Measurements from ENCODE around the gene STATH. TPM values are rescaled to one million over a fixed set of nuclear protein-coding genes. Genes with fewer than 3 reads are reported as not detected.

Gene STATH, protein sequence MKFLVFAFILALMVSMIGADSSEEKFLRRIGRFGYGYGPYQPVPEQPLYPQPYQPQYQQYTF
- total RNA-seq = not detected
- 0 reads per million in 2 donors for total RNA-seq

DNA sequence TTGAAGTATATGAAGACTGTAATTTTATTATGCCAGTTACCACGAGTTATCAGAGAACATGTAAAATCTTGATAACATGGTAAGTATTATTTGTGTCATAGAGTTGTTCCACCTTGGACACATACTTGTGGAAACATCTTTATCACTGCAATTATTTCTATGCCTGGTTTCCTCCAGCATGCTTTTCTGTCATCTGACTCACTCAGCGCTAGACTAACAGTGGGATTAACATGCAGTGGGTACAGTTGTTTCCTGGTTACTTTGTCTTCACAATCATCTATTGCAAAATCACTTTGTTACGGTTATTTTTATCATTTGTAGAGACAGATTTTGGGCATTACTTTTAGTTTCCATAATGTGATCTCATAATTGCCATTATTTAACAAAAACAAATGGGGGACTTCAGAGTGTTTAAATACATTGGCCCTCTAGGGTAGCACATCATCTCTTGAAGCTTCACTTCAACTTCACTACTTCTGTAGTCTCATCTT lies at the start of gene STATH:
Gene STATH, plus strand, starts transcription at position 441 of the 491 bp plus-strand sequence. CDS start 2,472 bp downstream, outside the sequence.
- Mint-ChIP-seq H3K36me3 (ENCODE audit: low read depth) (no peaks in the 10 kb centered on the region), H3K4me1 (no peaks in the 10 kb centered on the region), H3K27me3 (no peaks in the 10 kb centered on the region), H3K4me3 (no peak within 1 kb of the TSS), H3K27ac (no peak within 1 kb of the TSS)
- ATAC-seq = no peak
- H3K9me3 ChIP-seq (ENCODE audit: control insufficient read depth, low read length, poor library complexity, severe bottlenecking) = no peaks in the 10 kb centered on the region
- DNase-seq = no peak

- H3K9me3 ChIP-seq (ENCODE audit: control insufficient read depth, low read length, poor library complexity, severe bottlenecking) = no peaks in the 10 kb centered on the region
- no peak for DNase-seq
- Mint-ChIP-seq H3K4me1 (no peaks in the 10 kb centered on the region), H3K36me3 (ENCODE audit: low read depth) (no peaks in the 10 kb centered on the region), H3K27ac (no peak overlapping the region), H3K4me3 (no peak overlapping the region), H3K27me3 (no peaks in the 10 kb centered on the region)
- no peak for ATAC-seq
Observed at GRCh38 chr4:69951602-69952001, 44.2 kb upstream of the STATH start.

- no peaks in the 10 kb centered on the region for H3K9me3 ChIP-seq (ENCODE audit: control insufficient read depth, low read length, poor library complexity, severe bottlenecking)
- H3K27me3 Mint-ChIP-seq = no peaks in the 10 kb centered on the region
- ATAC-seq (no peak), DNase-seq (no peak)
- no peaks in the 10 kb centered on the region for H3K36me3 Mint-ChIP-seq (ENCODE audit: low read depth)
- no peak overlapping the region for H3K27ac Mint-ChIP-seq
- H3K4me1 Mint-ChIP-seq = no peaks in the 10 kb centered on the region
- no peak overlapping the region for H3K4me3 Mint-ChIP-seq
Observed at GRCh38 chr4:69957209-69957608, 38.6 kb upstream of the STATH start.

- no peak within 1 kb of the TSS for H3K27ac Mint-ChIP-seq
- H3K36me3 Mint-ChIP-seq (ENCODE audit: low read depth) = no peaks in the 10 kb centered on the region
- no peaks in the 10 kb centered on the region for H3K27me3 Mint-ChIP-seq
- no peaks in the 10 kb centered on the region for H3K4me1 Mint-ChIP-seq
- no peaks in the 10 kb centered on the region for H3K9me3 ChIP-seq (ENCODE audit: control insufficient read depth, low read length, poor library complexity, severe bottlenecking)
- H3K4me3 Mint-ChIP-seq = no peak within 1 kb of the TSS
- no peak for ATAC-seq
- no peak for DNase-seq
Observed at GRCh38 chr4:69965628-69966027, 30.1 kb upstream of the STATH start, which contains the start of gene CSN2. TSS of gene CSN2 (minus strand) at chr4:69965728. CDS start at chr4:69960995, 4,733 bp downstream.

GRCh38 chr4:69970071-69970470 lies 25.7 kb upstream of the STATH start:
- H3K4me1 Mint-ChIP-seq = no peaks in the 10 kb centered on the region
- H3K27ac Mint-ChIP-seq = no peak overlapping the region
- H3K9me3 ChIP-seq (ENCODE audit: control insufficient read depth, low read length, poor library complexity, severe bottlenecking) = no peaks in the 10 kb centered on the region
- no peak for DNase-seq
- no peaks in the 10 kb centered on the region for H3K27me3 Mint-ChIP-seq
- H3K4me3 Mint-ChIP-seq = no peak overlapping the region
- no peak for ATAC-seq
- no peaks in the 10 kb centered on the region for H3K36me3 Mint-ChIP-seq (ENCODE audit: low read depth)

DNA sequence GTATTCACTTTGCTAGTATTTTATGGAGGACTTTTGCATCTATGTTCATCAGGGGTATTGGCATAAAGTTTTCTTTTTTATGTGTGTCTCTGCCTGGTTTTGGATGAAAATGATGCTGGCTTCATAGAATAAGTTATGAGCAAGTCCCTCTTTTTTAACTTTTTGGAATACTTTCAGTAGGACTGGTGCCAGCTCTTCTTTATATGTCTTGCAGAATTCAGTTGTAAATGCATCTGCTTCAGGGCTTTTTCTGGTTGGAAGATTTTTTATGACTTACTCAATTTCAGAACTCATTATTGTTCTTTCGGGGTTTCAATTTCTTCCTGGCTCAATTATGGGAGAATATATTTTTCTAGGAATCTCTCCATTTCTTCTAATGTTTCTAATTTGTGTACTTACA lies 21.1 kb upstream of the STATH start:
- Mint-ChIP-seq H3K27ac (no peak overlapping the region), H3K27me3 (no peaks in the 10 kb centered on the region), H3K4me3 (no peak overlapping the region), H3K36me3 (ENCODE audit: low read depth) (no peaks in the 10 kb centered on the region), H3K4me1 (no peaks in the 10 kb centered on the region)
- ATAC-seq (no peak), DNase-seq (no peak)
- no peaks in the 10 kb centered on the region for H3K9me3 ChIP-seq (ENCODE audit: control insufficient read depth, low read length, poor library complexity, severe bottlenecking)

GRCh38 chr4:69977582-69977981 lies 18.2 kb upstream of the STATH start:
- Mint-ChIP-seq H3K27me3 (no peaks in the 10 kb centered on the region), H3K27ac (no peak overlapping the region)
- ATAC-seq = no peak

DNA sequence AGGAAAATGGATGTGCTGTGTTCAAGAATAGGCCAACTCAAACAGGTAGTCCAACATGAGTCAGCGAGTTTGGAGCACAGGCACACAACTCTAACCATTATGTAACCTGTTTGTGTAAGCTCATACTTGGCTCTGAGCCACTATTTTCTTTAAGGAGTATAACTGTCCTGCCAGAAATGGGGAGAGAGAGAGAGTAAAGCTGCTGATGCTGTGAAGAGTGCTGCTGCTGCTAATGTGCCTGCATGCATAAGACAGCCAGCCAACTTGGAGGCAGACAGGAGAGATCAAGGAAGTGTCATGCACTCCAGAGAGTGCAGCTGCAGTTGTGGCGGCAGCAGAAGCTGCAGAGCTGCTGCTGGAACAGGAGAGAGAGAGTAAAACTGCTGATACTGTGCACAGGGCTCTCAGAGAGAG lies 11.7 kb upstream of the STATH start:
- Mint-ChIP-seq H3K27ac (no peak overlapping the region), H3K4me1 (no peaks in the 10 kb centered on the region), H3K27me3 (no peaks in the 10 kb centered on the region), H3K36me3 (ENCODE audit: low read depth) (no peaks in the 10 kb centered on the region), H3K4me3 (no peak overlapping the region)
- no peak for ATAC-seq
- H3K9me3 ChIP-seq (ENCODE audit: control insufficient read depth, low read length, poor library complexity, severe bottlenecking) = no peaks in the 10 kb centered on the region
- DNase-seq = no peak

More at GRCh38 chr4:69977582-69977981, 18.2 kb upstream of the STATH start:
- no peak for DNase-seq
- Mint-ChIP-seq H3K4me1 (no peaks in the 10 kb centered on the region), H3K4me3 (no peak overlapping the region), H3K36me3 (ENCODE audit: low read depth) (no peaks in the 10 kb centered on the region)
- no peaks in the 10 kb centered on the region for H3K9me3 ChIP-seq (ENCODE audit: control insufficient read depth, low read length, poor library complexity, severe bottlenecking)

DNA sequence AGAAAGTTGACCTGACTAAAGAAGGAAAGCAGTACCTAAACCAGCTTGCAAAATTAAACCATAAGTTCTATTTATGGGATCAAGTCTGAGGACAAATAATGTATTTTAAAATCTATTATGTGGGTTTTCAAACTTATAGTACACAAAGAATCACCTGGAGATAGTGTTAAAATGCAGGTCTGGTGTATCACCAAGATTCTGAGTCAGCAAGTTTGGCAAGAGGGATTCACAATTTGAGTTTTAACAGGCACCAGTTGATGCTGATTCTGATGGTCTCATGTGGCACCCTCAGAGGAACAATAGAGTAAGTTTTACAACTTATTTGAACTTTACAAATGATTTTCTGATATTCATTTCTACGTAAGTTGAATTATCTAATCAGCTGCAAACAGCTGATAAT lies 9.1 kb upstream of the STATH start:
- H3K9me3 ChIP-seq (ENCODE audit: control insufficient read depth, low read length, poor library complexity, severe bottlenecking) = no peaks in the 10 kb centered on the region
- H3K27me3 Mint-ChIP-seq = no peaks in the 10 kb centered on the region
- no peak overlapping the region for H3K4me3 Mint-ChIP-seq
- no peak overlapping the region for H3K27ac Mint-ChIP-seq
- H3K36me3 Mint-ChIP-seq (ENCODE audit: low read depth) = no peaks in the 10 kb centered on the region
- H3K4me1 Mint-ChIP-seq = no peaks in the 10 kb centered on the region
- no peak for ATAC-seq
- DNase-seq = no peak

GRCh38 chr4:69991016-69991415 lies 4.8 kb upstream of the STATH start:
- H3K27me3 Mint-ChIP-seq = no peaks in the 10 kb centered on the region
- no peaks in the 10 kb centered on the region for H3K9me3 ChIP-seq (ENCODE audit: control insufficient read depth, low read length, poor library complexity, severe bottlenecking)
- no peaks in the 10 kb centered on the region for H3K36me3 Mint-ChIP-seq (ENCODE audit: low read depth)
- no peaks in the 10 kb centered on the region for H3K4me1 Mint-ChIP-seq
- ATAC-seq = no peak
- H3K4me3 Mint-ChIP-seq = no peak overlapping the region
- no peak overlapping the region for H3K27ac Mint-ChIP-seq
- DNase-seq = no peak

DNA sequence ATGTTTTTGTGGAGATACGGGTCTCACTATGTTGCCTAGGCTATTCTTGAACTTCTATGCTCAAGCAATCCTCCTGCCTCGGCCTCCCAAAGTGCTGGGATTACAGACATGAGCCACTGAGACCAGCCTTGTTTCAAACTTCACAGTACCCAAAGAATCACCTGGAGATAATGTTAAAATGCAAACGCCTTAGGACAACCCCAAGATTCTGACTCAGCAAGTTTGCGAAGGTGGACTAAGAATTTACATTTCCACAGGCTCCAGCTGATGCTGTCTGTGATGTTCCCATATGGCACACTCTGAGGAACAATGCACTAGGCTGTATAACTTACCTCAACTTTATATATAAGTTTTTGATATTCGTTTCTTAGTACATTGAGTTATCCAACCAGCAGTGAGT lies 984 bp upstream of the STATH start:
- no peaks in the 10 kb centered on the region for H3K9me3 ChIP-seq (ENCODE audit: control insufficient read depth, low read length, poor library complexity, severe bottlenecking)
- ATAC-seq (no peak), DNase-seq (no peak)
- H3K4me3 Mint-ChIP-seq = no peak overlapping the region
- H3K27ac Mint-ChIP-seq = no peak overlapping the region
- no peaks in the 10 kb centered on the region for H3K4me1 Mint-ChIP-seq
- no peaks in the 10 kb centered on the region for H3K36me3 Mint-ChIP-seq (ENCODE audit: low read depth)
- H3K27me3 Mint-ChIP-seq = no peaks in the 10 kb centered on the region

DNA sequence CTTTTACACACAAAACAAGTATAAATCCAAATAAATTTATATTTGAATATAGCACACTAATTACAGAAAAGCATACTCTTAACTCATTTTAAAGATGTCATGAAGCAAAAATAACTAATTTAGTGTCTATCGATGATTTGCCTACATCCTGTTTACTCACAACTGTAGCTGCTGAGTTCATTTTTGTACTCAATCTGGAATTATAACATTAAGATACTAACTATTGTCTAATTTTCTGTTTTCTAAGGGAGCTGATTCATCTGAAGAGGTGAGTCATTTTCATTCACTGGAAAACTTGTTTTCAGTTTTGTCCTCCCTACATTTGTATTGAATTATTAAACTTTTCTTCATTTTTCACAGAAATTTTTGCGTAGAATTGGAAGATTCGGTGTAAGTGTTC lies 3.7 kb downstream of the STATH start:
- Mint-ChIP-seq H3K4me1 (no peaks in the 10 kb centered on the region), H3K4me3 (no peak overlapping the region), H3K27ac (no peak overlapping the region), H3K36me3 (ENCODE audit: low read depth) (no peaks in the 10 kb centered on the region), H3K27me3 (no peaks in the 10 kb centered on the region)
- no peaks in the 10 kb centered on the region for H3K9me3 ChIP-seq (ENCODE audit: control insufficient read depth, low read length, poor library complexity, severe bottlenecking)
- DNase-seq (no peak), ATAC-seq (no peak)

GRCh38 chr4:70000711-70001110 lies 4.9 kb downstream of the STATH start:
- DNase-seq = no peak
- H3K27me3 Mint-ChIP-seq = no peaks in the 10 kb centered on the region
- no peaks in the 10 kb centered on the region for H3K4me1 Mint-ChIP-seq
- H3K9me3 ChIP-seq (ENCODE audit: control insufficient read depth, low read length, poor library complexity, severe bottlenecking) = no peaks in the 10 kb centered on the region
- no peak for ATAC-seq
- H3K4me3 Mint-ChIP-seq = no peak overlapping the region
- no peak overlapping the region for H3K27ac Mint-ChIP-seq
- no peaks in the 10 kb centered on the region for H3K36me3 Mint-ChIP-seq (ENCODE audit: low read depth)

DNA sequence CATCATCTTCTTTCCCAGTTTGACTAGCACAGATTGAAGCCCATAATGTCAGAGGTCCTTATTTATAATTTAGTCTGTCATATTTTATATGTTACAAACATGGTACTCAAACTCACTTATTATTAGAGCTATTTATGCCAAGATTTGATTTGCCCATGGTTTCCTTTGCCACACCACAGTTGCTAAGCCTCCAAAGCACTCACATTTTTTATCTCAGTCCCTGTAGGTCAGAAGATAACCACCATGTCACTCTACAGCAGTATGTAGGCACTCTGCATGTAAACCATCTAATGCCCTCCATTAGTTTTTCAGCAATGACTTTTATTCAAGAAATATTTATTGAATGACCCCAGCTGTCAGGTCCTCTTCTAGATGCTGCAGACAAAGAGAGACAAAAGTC lies 6.7 kb downstream of the STATH start:
- DNase-seq (no peak), ATAC-seq (no peak)
- Mint-ChIP-seq H3K4me1 (no peaks in the 10 kb centered on the region), H3K36me3 (ENCODE audit: low read depth) (no peaks in the 10 kb centered on the region), H3K27ac (no peak overlapping the region), H3K4me3 (no peak overlapping the region), H3K27me3 (no peaks in the 10 kb centered on the region)
- H3K9me3 ChIP-seq (ENCODE audit: control insufficient read depth, low read length, poor library complexity, severe bottlenecking) = no peaks in the 10 kb centered on the region
